OCI-LY3 (cell line): ENCODE measurements around the gene LDB3.
A peak's percentile ranks its signal among the peaks of the same experiment; 100 is the strongest.

Experiments
- H2AFZ ChIP-seq: fragments of 200-600, 300-600 bp; shearing (Covaris generic); 2 replicates; pipeline ENCODE4 v1.6.0; 2014; ENCODE audit warnings: antibody characterized with exemption, low read depth, low read length
- H3K27ac ChIP-seq: fragments of 200-600, 300-600 bp; sonication (generic); 2 replicates; pipeline ENCODE4 v1.5.1; 2014; ENCODE audit warnings: mild to moderate bottlenecking, low read length, moderate library complexity, mixed read lengths
- H3K27me3 ChIP-seq: fragments of 200-600, 300-600 bp; sonication (generic); 2 replicates; pipeline ENCODE4 v1.6.1; 2014; ENCODE audit warnings: low read depth, low read length, mixed read lengths
- H3K36me3 ChIP-seq: fragments of 200-600, 300-600 bp; sonication (generic); replicated peaks from 2 replicates; pipeline ENCODE3; 2014; ENCODE audit warnings: low read depth, low read length, mixed read lengths
- H3K4me1 ChIP-seq: fragments of 300-600, 200-600 bp; sonication (generic); 2 replicates; pipeline ENCODE4 v1.6.1; 2014; ENCODE audit warnings: low read length, mixed read lengths
- H3K4me2 ChIP-seq: fragments of 200-600, 300-600 bp; sonication (generic); 2 replicates; pipeline ENCODE4 v1.6.1; 2014; ENCODE audit warnings: low read length, mixed read lengths
- H3K4me3 ChIP-seq: fragments of 300-600, 200-600 bp; sonication (generic); 2 replicates; pipeline ENCODE4 v1.5.1; 2014; ENCODE audit warnings: antibody characterized with exemption, mild to moderate bottlenecking, low read length, moderate library complexity
- H3K79me2 ChIP-seq: fragments of 300-600, 200-600 bp; shearing (Covaris generic); 2 replicates; pipeline ENCODE4 v1.6.1; 2014; ENCODE audit warnings: mild to moderate bottlenecking, low read length, mixed read lengths
- H3K9ac ChIP-seq: fragments of 300-600, 200-600 bp; shearing (Covaris generic); 2 replicates; pipeline ENCODE4 v1.6.0; 2014; ENCODE audit warnings: mild to moderate bottlenecking, low read length, moderate library complexity
- H3K9me3 ChIP-seq: fragments of 200-600, 300-600 bp; shearing (Covaris generic); 2 replicates; pipeline ENCODE4 v1.6.1; 2014; ENCODE audit warnings: low read length, mixed read lengths; ENCODE audit not compliant: insufficient read depth
- H4K20me1 ChIP-seq: fragments of 200-600, 300-600 bp; sonication (generic); 2 replicates; pipeline ENCODE4 v1.6.1; 2016; ENCODE audit warnings: low read length, mixed read lengths; ENCODE audit not compliant: insufficient read depth
- EZH2phosphoT487 ChIP-seq: fragments of 200-600 bp; shearing (Covaris generic); IDR thresholded peaks from 2 replicates; pipeline ENCODE4 v1.6.1; 2018; ENCODE audit warnings: antibody characterized with exemption, mixed run types, low read depth
- TF ChIP-seq, protein P1 (sequence below): fragments of 200-600, 300-600 bp; sonication (generic); IDR thresholded peaks from 2 replicates; pipeline ENCODE4 v1.5.1; 2014; ENCODE audit warnings: antibody characterized with exemption, low read length, low read depth

Gene LDB3

DNA sequence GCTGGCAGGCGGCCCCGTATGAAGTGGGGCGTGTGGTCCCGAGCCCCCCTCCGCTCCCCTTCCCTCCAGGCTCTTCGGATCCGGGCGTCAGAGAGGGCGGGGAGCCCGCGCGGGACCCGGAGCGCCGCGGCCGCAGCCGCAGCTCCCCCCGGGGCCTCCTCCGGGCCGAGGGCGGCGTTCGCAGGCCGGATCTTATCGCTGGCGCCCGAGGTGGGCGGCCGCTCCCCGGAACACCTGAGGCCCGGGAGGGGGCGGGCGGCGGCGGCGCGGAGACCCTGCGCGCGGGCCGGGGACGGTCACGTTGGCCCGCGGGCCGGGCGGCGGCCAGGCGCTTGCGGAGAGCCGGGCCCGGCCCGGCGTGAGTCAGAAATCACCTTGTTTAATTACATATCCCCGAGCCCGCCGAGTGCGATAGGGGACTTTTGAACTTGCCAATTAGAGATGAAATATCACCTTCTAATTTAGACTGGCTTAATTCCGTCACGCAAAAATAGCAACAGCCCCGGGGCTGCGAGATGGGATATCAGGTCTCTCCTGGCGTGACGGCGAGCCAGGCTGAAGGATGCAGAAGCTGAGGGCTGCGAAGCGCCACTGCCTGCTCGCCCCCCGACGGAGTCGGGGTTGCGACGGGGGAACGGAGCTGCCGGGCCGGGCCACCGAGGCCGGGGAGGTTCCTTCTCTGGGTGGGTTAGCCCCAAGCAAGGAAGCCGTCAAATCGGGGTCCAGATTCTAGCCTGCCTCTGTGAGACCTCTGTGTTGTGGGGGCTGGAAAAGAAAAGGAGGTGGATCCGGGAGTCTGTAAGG lies 43.4 kb downstream of the LDB3 start:
- peak overlapping the region; percentile 91 for H3K4me2 ChIP-seq
- peak overlapping the region; percentile 95 for H3K27ac ChIP-seq
- no peaks in the 10 kb centered on the region; the same call in 1 of the 2 replicates for H3K79me2 ChIP-seq

DNA sequence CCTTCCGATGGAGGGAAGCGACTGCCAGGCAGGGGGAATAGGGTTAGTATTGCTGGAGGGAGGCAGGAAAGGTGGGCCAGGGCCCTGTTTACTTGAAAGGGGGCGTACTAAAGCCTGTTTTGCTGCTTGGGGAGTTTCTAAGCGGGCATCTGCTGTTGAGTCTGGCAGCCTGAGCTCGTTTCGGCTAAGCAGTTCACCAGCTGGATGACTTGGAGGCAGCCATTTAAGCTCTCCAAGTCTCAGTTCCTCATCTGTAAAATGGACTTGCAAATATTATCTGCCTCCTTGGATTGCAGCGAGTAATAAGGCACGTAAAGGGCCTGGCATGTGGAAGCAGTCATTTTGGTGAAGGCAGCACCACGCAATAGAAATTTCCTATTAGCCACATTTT lies 44.0 kb downstream of the LDB3 start:
- Histone ChIP-seq H3K27me3 (no peaks in the 10 kb centered on the region), H3K4me1 (peaks cover 8% of the 10 kb centered on the region; the same call in 1 of the 2 replicates), H3K4me2 (peak overlapping the region; percentile 91), H3K4me3 (peak overlapping the region; percentile 93), H2AFZ (peak overlapping the region; percentile 79), H3K9me3 (no peaks in the 10 kb centered on the region), H3K79me2 (no peaks in the 10 kb centered on the region; the same call in 1 of the 2 replicates), H4K20me1 (no peaks in the 10 kb centered on the region), H3K9ac (peak overlapping the region; percentile 92), H3K36me3 (no peaks in the 10 kb centered on the region), H3K27ac (peak overlapping the region; percentile 95)
- TF ChIP-seq EZH2phosphoT487, result no peak
- TF ChIP-seq, protein P1, sequence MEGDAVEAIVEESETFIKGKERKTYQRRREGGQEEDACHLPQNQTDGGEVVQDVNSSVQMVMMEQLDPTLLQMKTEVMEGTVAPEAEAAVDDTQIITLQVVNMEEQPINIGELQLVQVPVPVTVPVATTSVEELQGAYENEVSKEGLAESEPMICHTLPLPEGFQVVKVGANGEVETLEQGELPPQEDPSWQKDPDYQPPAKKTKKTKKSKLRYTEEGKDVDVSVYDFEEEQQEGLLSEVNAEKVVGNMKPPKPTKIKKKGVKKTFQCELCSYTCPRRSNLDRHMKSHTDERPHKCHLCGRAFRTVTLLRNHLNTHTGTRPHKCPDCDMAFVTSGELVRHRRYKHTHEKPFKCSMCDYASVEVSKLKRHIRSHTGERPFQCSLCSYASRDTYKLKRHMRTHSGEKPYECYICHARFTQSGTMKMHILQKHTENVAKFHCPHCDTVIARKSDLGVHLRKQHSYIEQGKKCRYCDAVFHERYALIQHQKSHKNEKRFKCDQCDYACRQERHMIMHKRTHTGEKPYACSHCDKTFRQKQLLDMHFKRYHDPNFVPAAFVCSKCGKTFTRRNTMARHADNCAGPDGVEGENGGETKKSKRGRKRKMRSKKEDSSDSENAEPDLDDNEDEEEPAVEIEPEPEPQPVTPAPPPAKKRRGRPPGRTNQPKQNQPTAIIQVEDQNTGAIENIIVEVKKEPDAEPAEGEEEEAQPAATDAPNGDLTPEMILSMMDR, result no peak

More for the DNA sequence above, 43.4 kb downstream of the LDB3 start:
- no peaks in the 10 kb centered on the region for H3K9me3 ChIP-seq
- H3K4me1 ChIP-seq, result peaks cover 8% of the 10 kb centered on the region; the same call in 1 of the 2 replicates
- peak overlapping the region; percentile 93 for H3K4me3 ChIP-seq
- H3K27me3 ChIP-seq, result no peaks in the 10 kb centered on the region
- peak overlapping the region; percentile 92 for H3K9ac ChIP-seq
- H4K20me1 ChIP-seq, result no peaks in the 10 kb centered on the region
- peak overlapping the region; percentile 79 for H2AFZ ChIP-seq
- no peak for TF ChIP-seq EZH2phosphoT487
- TF ChIP-seq, protein P1, result no peak
- no peaks in the 10 kb centered on the region for H3K36me3 ChIP-seq

DNA sequence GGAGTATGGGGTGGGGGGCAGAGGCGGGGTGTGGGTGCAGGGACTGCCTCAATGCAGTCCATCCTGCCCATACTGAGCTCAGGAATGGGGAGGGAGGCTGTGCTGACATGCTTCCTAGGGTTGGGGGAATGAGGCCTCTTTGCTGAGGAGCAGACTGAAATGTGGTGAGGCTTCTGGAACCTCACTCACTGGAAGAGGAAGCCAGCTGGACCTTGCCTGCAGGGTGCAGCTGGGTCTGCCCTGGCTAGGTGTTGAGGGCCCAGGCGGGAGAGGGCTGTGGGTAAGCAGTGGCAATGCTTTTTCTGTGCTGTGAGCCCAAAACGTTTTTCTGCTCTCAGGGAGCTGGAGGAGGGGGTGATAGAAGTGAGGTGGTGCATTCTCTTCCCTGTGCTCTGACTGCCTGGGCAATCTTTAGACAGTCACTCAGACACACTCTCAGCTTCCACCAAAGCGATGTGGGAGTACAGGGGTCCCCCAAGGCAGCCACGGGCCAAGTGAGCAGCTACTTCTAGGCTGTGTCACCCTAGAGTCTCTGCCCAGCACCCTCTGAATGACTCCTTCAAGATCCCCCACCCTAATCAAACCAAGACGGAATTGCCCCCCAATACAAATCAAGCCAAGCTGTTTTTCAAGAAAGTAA lies 47.0 kb downstream of the LDB3 start:
- Histone ChIP-seq H3K27me3 (no peaks in the 10 kb centered on the region), H3K9me3 (no peaks in the 10 kb centered on the region), H3K4me3 (no peak overlapping the region), H3K9ac (no peak overlapping the region), H3K79me2 (no peaks in the 10 kb centered on the region; the same call in 1 of the 2 replicates), H4K20me1 (no peaks in the 10 kb centered on the region), H2AFZ (no peak overlapping the region), H3K27ac (no peak overlapping the region), H3K4me1 (peaks cover 8% of the 10 kb centered on the region; the same call in 1 of the 2 replicates), H3K4me2 (no peak overlapping the region), H3K36me3 (no peaks in the 10 kb centered on the region)
- TF ChIP-seq EZH2phosphoT487, result no peak
- TF ChIP-seq, protein P1, result no peak

DNA sequence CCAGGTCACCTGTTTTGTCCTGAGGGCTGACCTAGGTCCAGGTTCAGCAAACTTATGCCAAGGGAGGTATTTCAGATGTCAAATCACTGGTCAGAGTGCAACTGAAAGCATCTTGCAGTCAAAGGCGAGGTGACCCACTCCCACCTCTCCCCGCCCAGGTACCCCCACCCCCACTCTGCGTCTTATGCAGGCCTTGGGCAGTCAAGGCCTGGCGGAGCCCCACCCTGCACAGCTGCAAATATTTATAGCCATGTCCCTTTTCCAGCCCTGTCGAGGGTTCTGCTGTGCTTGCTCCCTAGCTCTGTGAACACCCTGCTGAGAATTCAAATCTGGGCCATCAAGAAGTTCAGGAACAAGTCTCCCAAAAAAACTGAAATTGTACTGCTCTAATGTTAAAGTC lies 47.5 kb downstream of the LDB3 start:
- Histone ChIP-seq H3K4me3 (no peak overlapping the region), H3K27ac (no peak overlapping the region), H4K20me1 (no peaks in the 10 kb centered on the region), H3K79me2 (no peaks in the 10 kb centered on the region; the same call in 1 of the 2 replicates), H3K36me3 (no peaks in the 10 kb centered on the region), H3K4me2 (no peak overlapping the region), H3K9me3 (no peaks in the 10 kb centered on the region), H3K9ac (no peak overlapping the region), H2AFZ (no peak overlapping the region), H3K4me1 (peaks cover 4% of the 10 kb centered on the region; the same call in 1 of the 2 replicates), H3K27me3 (no peaks in the 10 kb centered on the region)
- no peak for TF ChIP-seq EZH2phosphoT487
- TF ChIP-seq, protein P1, result no peak
